ENCODE results near the gene NHERF2. TPM values are rescaled to one million over a fixed set of nuclear protein-coding genes. Genes with fewer than 3 reads are reported as not detected.

NHERF2 gene
- total and polyA plus RNA-seq, 2 experiments from 2014 or later, result 12.0 to 16.5 TPM

DNA sequence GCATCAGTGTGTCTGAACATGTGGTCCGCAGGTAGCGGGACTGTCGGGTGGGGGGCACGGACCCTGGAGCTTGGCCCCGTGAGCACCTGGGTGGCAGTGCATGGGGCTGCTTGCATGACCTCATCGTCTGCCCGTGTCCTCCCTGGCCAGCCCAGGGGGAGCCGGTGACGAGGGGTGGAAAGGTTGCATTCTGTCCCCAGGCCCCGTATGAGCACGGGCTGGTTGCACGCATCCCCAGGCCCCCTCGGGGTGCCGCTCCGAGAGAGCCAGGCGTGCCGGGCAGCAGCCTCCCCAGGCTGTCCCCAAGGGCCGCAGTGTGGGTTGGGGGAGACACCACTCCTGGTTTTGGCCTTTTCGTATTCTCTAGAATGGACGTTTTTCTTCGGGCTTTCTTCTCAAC lies 51.0 kb downstream of the NHERF2 start:
- Histone ChIP-seq H4K20me1 (replicated peaks; ENCODE audit: insufficient read depth) (no peaks in the 10 kb centered on the region), H3K36me3 (ENCODE audit: insufficient read depth) (no peaks in the 10 kb centered on the region; the same call in 1 of the 2 replicates), H3K27me3 (ENCODE audit: insufficient read depth) (no peaks in the 10 kb centered on the region), H3K4me1 (ENCODE audit: insufficient read depth) (no peaks in the 10 kb centered on the region), H3K79me2 (replicated peaks; ENCODE audit: insufficient read depth) (no peaks in the 10 kb centered on the region), H3K27ac (ENCODE audit: low read depth) (0 out of 2 replicates have a peak overlapping the region, but pooled peaks have one; percentile 26), H3K4me2 (no peak overlapping the region), H3K4me3 (no peak overlapping the region), H2AFZ (no peak overlapping the region), H3K9me2 (ENCODE audit: insufficient read depth) (no peaks in the 10 kb centered on the region), H3F3A (replicated peaks; ENCODE audit: low read depth) (no peaks in the 10 kb centered on the region)
- Mint-ChIP-seq H3K27ac (no peak overlapping the region; the same call in 1 of the 2 replicates), H3K4me3 (no peak overlapping the region), H3K4me1 (no peaks in the 10 kb centered on the region), H3K9me3 (no peaks in the 10 kb centered on the region), H3K36me3 (ENCODE audit: low read depth) (peaks cover 10% of the 10 kb centered on the region), H3K27me3 (ENCODE audit: insufficient read depth, low read depth, poor library complexity) (peaks cover 4% of the 10 kb centered on the region)
- no peak for ATAC-seq
- no peak for DNase-seq (ENCODE audit: low spot score)
- TF ChIP-seq, protein P1, sequence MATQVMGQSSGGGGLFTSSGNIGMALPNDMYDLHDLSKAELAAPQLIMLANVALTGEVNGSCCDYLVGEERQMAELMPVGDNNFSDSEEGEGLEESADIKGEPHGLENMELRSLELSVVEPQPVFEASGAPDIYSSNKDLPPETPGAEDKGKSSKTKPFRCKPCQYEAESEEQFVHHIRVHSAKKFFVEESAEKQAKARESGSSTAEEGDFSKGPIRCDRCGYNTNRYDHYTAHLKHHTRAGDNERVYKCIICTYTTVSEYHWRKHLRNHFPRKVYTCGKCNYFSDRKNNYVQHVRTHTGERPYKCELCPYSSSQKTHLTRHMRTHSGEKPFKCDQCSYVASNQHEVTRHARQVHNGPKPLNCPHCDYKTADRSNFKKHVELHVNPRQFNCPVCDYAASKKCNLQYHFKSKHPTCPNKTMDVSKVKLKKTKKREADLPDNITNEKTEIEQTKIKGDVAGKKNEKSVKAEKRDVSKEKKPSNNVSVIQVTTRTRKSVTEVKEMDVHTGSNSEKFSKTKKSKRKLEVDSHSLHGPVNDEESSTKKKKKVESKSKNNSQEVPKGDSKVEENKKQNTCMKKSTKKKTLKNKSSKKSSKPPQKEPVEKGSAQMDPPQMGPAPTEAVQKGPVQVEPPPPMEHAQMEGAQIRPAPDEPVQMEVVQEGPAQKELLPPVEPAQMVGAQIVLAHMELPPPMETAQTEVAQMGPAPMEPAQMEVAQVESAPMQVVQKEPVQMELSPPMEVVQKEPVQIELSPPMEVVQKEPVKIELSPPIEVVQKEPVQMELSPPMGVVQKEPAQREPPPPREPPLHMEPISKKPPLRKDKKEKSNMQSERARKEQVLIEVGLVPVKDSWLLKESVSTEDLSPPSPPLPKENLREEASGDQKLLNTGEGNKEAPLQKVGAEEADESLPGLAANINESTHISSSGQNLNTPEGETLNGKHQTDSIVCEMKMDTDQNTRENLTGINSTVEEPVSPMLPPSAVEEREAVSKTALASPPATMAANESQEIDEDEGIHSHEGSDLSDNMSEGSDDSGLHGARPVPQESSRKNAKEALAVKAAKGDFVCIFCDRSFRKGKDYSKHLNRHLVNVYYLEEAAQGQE (IDR thresholded peaks at IDR 0.05; ENCODE audit: unreplicated experiment), result no peak
- TF ChIP-seq ZNF114 (CRISPR knock-in tag; IDR thresholded peaks at IDR 0.05) (no peak), ZNF331 (CRISPR knock-in tag; IDR thresholded peaks at IDR 0.05; ENCODE audit: low read depth) (no peak), JUNB (IDR thresholded peaks at IDR 0.05; ENCODE audit: unreplicated experiment) (no peak), POLR2AphosphoS5 (IDR thresholded peaks at IDR 0.05; ENCODE audit: low read depth) (no peak), ETS1 (IDR thresholded peaks at IDR 0.05) (no peak), EZH2phosphoT487 (IDR thresholded peaks at IDR 0.05; ENCODE audit: unreplicated experiment) (no peak), NANOG (IDR thresholded peaks at IDR 0.05; ENCODE audit: borderline replicate concordance) (no peak), STAT1 (IDR thresholded peaks at IDR 0.05; ENCODE audit: unreplicated experiment) (no peak), EZH2 (IDR thresholded peaks at IDR 0.05; ENCODE audit: low read depth, unreplicated experiment) (no peak), CREB1 (CRISPR knock-in tag; IDR thresholded peaks at IDR 0.05; ENCODE audit: low read depth) (no peak)
- TF ChIP-seq, protein P2, sequence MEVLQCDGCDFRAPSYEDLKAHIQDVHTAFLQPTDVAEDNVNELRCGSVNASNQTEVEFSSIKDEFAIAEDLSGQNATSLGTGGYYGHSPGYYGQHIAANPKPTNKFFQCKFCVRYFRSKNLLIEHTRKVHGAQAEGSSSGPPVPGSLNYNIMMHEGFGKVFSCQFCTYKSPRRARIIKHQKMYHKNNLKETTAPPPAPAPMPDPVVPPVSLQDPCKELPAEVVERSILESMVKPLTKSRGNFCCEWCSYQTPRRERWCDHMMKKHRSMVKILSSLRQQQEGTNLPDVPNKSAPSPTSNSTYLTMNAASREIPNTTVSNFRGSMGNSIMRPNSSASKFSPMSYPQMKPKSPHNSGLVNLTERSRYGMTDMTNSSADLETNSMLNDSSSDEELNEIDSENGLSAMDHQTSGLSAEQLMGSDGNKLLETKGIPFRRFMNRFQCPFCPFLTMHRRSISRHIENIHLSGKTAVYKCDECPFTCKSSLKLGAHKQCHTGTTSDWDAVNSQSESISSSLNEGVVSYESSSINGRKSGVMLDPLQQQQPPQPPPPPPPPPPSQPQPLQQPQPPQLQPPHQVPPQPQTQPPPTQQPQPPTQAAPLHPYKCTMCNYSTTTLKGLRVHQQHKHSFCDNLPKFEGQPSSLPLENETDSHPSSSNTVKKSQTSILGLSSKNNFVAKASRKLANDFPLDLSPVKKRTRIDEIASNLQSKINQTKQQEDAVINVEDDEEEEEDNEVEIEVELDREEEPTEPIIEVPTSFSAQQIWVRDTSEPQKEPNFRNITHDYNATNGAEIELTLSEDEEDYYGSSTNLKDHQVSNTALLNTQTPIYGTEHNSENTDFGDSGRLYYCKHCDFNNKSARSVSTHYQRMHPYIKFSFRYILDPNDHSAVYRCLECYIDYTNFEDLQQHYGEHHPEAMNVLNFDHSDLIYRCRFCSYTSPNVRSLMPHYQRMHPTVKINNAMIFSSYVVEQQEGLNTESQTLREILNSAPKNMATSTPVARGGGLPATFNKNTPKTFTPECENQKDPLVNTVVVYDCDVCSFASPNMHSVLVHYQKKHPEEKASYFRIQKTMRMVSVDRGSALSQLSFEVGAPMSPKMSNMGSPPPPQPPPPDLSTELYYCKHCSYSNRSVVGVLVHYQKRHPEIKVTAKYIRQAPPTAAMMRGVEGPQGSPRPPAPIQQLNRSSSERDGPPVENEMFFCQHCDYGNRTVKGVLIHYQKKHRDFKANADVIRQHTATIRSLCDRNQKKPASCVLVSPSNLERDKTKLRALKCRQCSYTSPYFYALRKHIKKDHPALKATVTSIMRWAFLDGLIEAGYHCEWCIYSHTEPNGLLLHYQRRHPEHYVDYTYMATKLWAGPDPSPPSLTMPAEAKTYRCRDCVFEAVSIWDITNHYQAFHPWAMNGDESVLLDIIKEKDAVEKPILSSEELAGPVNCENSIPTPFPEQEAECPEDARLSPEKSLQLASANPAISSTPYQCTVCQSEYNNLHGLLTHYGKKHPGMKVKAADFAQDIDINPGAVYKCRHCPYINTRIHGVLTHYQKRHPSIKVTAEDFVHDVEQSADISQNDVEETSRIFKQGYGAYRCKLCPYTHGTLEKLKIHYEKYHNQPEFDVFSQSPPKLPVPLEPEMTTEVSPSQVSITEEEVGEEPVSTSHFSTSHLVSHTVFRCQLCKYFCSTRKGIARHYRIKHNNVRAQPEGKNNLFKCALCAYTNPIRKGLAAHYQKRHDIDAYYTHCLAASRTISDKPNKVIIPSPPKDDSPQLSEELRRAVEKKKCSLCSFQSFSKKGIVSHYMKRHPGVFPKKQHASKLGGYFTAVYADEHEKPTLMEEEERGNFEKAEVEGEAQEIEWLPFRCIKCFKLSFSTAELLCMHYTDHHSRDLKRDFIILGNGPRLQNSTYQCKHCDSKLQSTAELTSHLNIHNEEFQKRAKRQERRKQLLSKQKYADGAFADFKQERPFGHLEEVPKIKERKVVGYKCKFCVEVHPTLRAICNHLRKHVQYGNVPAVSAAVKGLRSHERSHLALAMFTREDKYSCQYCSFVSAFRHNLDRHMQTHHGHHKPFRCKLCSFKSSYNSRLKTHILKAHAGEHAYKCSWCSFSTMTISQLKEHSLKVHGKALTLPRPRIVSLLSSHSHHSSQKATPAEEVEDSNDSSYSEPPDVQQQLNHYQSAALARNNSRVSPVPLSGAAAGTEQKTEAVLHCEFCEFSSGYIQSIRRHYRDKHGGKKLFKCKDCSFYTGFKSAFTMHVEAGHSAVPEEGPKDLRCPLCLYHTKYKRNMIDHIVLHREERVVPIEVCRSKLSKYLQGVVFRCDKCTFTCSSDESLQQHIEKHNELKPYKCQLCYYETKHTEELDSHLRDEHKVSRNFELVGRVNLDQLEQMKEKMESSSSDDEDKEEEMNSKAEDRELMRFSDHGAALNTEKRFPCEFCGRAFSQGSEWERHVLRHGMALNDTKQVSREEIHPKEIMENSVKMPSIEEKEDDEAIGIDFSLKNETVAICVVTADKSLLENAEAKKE (CRISPR knock-in tag; IDR thresholded peaks at IDR 0.05), result no peak
- TF ChIP-seq, protein P3, sequence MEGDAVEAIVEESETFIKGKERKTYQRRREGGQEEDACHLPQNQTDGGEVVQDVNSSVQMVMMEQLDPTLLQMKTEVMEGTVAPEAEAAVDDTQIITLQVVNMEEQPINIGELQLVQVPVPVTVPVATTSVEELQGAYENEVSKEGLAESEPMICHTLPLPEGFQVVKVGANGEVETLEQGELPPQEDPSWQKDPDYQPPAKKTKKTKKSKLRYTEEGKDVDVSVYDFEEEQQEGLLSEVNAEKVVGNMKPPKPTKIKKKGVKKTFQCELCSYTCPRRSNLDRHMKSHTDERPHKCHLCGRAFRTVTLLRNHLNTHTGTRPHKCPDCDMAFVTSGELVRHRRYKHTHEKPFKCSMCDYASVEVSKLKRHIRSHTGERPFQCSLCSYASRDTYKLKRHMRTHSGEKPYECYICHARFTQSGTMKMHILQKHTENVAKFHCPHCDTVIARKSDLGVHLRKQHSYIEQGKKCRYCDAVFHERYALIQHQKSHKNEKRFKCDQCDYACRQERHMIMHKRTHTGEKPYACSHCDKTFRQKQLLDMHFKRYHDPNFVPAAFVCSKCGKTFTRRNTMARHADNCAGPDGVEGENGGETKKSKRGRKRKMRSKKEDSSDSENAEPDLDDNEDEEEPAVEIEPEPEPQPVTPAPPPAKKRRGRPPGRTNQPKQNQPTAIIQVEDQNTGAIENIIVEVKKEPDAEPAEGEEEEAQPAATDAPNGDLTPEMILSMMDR (conservative IDR thresholded peaks at IDR 0.05; ENCODE audit: low read depth in 2 of 2), result no peak
